ENCODE data around the gene DPH3.

GRCh38 chr3:16236856-16237393 lies 27.8 kb downstream of the DPH3 start:
- TF ChIP-seq RAD21 (conservative IDR thresholded peaks at IDR 0.05 in 1 of 2, IDR thresholded peaks at IDR 0.05 in 1 of 2) (no peak), FOSL2 (IDR thresholded peaks at IDR 0.05) (no peak), FOSL2 (CRISPR knock-in tag; IDR thresholded peaks at IDR 0.05) (no peak), POLR2A (IDR thresholded peaks at IDR 0.05; ENCODE audit: low read length) (no peak), RCOR1 (IDR thresholded peaks at IDR 0.05; ENCODE audit: low read depth, low read length) (no peak), CTCF (IDR thresholded peaks at IDR 0.05) (no peak), ESRRA (IDR thresholded peaks at IDR 0.05; ENCODE audit: borderline replicate concordance, low read length) (no peak)
- TF ChIP-seq, protein P1, sequence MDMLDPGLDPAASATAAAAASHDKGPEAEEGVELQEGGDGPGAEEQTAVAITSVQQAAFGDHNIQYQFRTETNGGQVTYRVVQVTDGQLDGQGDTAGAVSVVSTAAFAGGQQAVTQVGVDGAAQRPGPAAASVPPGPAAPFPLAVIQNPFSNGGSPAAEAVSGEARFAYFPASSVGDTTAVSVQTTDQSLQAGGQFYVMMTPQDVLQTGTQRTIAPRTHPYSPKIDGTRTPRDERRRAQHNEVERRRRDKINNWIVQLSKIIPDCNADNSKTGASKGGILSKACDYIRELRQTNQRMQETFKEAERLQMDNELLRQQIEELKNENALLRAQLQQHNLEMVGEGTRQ (IDR thresholded peaks at IDR 0.05), result no peak
- TF ChIP-seq, protein P2, sequence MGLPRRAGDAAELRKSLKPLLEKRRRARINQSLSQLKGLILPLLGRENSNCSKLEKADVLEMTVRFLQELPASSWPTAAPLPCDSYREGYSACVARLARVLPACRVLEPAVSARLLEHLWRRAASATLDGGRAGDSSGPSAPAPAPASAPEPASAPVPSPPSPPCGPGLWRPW (IDR thresholded peaks at IDR 0.05), result no peak
- TF ChIP-seq, protein P3, sequence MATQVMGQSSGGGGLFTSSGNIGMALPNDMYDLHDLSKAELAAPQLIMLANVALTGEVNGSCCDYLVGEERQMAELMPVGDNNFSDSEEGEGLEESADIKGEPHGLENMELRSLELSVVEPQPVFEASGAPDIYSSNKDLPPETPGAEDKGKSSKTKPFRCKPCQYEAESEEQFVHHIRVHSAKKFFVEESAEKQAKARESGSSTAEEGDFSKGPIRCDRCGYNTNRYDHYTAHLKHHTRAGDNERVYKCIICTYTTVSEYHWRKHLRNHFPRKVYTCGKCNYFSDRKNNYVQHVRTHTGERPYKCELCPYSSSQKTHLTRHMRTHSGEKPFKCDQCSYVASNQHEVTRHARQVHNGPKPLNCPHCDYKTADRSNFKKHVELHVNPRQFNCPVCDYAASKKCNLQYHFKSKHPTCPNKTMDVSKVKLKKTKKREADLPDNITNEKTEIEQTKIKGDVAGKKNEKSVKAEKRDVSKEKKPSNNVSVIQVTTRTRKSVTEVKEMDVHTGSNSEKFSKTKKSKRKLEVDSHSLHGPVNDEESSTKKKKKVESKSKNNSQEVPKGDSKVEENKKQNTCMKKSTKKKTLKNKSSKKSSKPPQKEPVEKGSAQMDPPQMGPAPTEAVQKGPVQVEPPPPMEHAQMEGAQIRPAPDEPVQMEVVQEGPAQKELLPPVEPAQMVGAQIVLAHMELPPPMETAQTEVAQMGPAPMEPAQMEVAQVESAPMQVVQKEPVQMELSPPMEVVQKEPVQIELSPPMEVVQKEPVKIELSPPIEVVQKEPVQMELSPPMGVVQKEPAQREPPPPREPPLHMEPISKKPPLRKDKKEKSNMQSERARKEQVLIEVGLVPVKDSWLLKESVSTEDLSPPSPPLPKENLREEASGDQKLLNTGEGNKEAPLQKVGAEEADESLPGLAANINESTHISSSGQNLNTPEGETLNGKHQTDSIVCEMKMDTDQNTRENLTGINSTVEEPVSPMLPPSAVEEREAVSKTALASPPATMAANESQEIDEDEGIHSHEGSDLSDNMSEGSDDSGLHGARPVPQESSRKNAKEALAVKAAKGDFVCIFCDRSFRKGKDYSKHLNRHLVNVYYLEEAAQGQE (IDR thresholded peaks at IDR 0.05), result no peak
